GM21526 (cell line): ENCODE measurements around the gene PHACTR4.
"Not testable (repeated sequence)": the region's sequence is repeated elsewhere in the genome, so short reads cannot be mapped to it uniquely, and the experiment has no call there.

ENCODE experiments used
- ATAC-seq: cut with Tn5 transposase; IDR thresholded peaks from one replicate; pipeline ENCODE4 v1.9.1; 2021; ENCODE audit warnings: moderate library complexity; ENCODE audit not compliant: unreplicated experiment, low FRiP score

The PHACTR4 gene

GRCh38 chr1:28370239-28371009 is 884 bp downstream of the PHACTR4 start:
- ATAC-seq, result peak; percentile 13

GRCh38 chr1:28371010-28371377 is 1.5 kb downstream of the PHACTR4 start:
- ATAC-seq, result no peak

GRCh38 chr1:28373450-28373849 is 3.9 kb downstream of the PHACTR4 start:
- ATAC-seq, result not testable (repeated sequence)

- no peak for ATAC-seq
These were observed 4.8 kb downstream of the PHACTR4 start for GRCh38 chr1:28374297-28374696.

- ATAC-seq, result not testable (repeated sequence)
These were observed 6.1 kb downstream of the PHACTR4 start for GRCh38 chr1:28375598-28375997.

- ATAC-seq, result not testable (repeated sequence)
These were observed 6.7 kb downstream of the PHACTR4 start for GRCh38 chr1:28376195-28376594.

GRCh38 chr1:28378906-28379305 is 9.4 kb downstream of the PHACTR4 start:
- no peak for ATAC-seq

- ATAC-seq, result no peak
These were observed 10.9 kb downstream of the PHACTR4 start for GRCh38 chr1:28380394-28380793.

GRCh38 chr1:28383785-28384184 is 14.2 kb downstream of the PHACTR4 start:
- ATAC-seq, result not testable (repeated sequence)

GRCh38 chr1:28392027-28392652 is 22.6 kb downstream of the PHACTR4 start:
- no peak for ATAC-seq

GRCh38 chr1:28394136-28394535 is 24.6 kb downstream of the PHACTR4 start:
- ATAC-seq, result no peak

GRCh38 chr1:28395181-28395580 is 25.6 kb downstream of the PHACTR4 start:
- no peak for ATAC-seq

GRCh38 chr1:28401760-28402159 is 32.2 kb downstream of the PHACTR4 start:
- ATAC-seq, result no peak

GRCh38 chr1:28409090-28409489 is 39.5 kb downstream of the PHACTR4 start:
- no peak for ATAC-seq

- ATAC-seq, result no peak
These were observed 42.1 kb downstream of the PHACTR4 start for GRCh38 chr1:28411656-28412055.

- no peak for ATAC-seq
These were observed 43.2 kb downstream of the PHACTR4 start for GRCh38 chr1:28412731-28413130.

- no peak for ATAC-seq
These were observed 47.1 kb downstream of the PHACTR4 start for GRCh38 chr1:28416509-28417194.

- ATAC-seq, result no peak
These were observed 47.9 kb downstream of the PHACTR4 start for GRCh38 chr1:28417441-28417922.

GRCh38 chr1:28417926-28418637 is 48.5 kb downstream of the PHACTR4 start:
- ATAC-seq, result no peak

- no peak for ATAC-seq
These were observed 52.2 kb downstream of the PHACTR4 start for GRCh38 chr1:28421744-28422143.

- ATAC-seq, result no peak
These were observed 57.3 kb downstream of the PHACTR4 start for GRCh38 chr1:28426831-28427230.
